MV-4-11 (cell line): ENCODE data around the gene RBM20.
"Not testable (repeated sequence)": the region's sequence is repeated elsewhere in the genome, so short reads cannot be mapped to it uniquely, and the experiment has no call there.

ENCODE experiments used
- DNase-seq: peaks from one replicate; lab custom pipeline; 2025; lab: John Stamatoyannopoulos, UW

Gene RBM20

DNA sequence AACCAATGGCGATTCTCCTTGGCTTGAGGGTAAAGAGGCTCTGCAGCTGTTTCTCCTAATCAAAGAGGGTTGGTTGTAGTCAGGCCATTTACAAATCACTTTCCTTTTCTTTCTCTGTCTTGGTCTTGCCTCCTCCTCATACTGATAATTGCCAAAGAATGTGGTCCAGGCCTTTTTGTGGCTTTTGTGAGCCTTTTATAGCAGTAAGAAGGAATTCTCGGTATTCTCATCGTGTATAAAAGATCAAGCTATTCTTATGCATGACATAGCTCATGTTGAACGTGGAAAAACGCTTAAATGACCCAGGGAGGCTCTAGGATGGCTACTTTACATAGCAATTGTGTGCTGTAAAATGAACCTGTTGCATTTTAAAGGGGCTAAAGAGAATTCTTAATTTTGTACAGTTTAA lies 62.6 kb downstream of the RBM20 start:
- DNase-seq: no peak

DNA sequence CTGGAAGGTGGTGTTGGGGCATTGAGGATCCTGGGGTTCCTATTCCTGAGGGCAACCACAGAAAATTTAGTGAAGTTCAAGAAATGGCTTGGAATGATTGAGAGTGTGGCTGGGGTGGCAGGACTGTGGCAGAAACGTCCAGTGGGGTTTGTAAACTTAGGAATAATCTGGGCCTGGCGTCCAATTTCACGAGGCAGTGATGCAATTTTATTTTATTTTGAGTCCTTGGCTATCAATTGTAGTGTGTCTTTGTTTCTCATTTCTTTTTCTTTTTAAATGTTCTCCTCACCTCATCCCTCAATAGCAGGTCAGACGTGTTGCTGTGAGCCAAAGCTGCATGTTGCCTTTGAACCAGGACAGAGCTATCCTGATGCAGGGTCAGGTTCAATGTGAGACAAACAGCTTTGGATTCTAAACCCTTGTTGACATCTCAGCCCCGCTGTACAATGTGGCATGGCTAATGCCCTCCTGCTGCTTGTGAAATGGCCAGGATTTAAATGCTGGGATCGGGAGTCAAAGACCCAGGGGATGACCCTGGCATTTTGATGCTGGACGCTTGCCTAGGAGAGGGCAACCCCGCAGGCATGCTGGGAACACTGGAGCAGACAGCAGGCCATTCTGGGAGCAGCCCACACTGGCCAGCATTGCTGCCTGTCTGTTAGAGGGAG lies 64.8 kb downstream of the RBM20 start:
- DNase-seq: no peak

DNA sequence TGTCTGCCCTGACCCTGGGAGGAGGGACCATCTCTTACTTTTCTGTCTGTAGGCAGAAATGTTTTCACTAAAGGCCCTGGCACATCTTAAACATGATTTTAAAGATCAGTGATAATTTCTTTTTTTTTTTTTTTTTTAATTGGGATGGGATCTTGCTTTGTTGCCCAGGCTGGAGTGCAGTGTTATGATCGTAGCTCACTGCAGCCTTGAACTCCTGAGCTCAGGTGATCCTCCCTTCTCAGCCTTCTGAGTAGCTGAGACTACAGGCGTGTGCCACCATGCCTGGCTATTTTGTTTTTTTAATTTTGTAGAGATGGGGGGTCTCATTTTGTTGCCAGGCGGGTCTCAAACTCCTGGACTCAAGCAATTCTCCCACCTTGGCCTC lies 65.3 kb downstream of the RBM20 start:
- no peak for DNase-seq

DNA sequence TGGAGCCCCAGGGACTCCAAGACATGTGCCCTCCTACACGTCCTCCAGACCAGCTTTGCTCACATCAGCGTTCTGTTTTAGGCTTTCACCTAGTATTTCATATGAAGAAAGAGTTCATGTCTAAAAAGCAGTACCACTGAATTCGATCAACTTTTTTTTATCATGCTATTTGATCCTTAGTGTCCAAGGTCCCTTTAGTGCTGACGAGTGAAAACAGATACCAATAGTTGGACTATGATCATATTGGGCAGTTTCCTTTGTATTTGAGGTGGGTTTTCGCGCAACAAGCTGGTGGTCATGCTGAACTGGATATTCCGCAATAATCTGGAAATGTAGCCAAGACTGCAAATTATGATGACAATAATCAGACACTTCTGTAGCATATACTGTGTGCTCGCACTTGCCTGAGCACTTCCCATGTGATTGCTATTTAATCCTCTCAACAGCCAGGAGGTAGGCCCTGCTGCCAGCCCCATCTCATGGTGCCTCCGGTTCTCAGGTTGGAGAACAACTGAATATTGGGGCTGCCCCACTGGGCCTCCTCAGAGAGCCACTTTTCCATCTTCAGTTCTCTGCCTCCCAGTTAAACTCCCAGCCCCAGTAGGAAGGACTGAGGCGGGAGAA lies 65.9 kb downstream of the RBM20 start:
- no peak for DNase-seq

DNA sequence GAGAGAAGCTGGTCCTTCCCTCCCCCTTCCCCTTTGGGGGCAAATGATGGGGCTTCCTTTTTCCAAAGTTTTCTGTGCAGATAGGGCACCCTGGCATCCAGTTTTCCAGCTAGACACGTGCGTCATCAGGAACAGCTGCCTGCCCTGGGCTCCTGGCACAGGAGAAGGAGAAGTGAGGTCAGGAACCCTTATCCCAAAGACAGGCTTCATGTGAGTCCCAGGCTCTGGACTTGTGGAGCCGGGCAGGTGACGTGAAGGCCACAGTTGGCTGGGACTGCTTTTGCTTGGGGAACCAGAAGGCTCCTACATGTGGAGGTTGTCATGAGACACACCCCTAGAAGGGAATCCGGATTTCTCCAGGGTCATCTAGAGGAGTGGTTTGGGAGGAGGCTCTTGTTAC lies 66.5 kb downstream of the RBM20 start:
- no peak for DNase-seq

DNA sequence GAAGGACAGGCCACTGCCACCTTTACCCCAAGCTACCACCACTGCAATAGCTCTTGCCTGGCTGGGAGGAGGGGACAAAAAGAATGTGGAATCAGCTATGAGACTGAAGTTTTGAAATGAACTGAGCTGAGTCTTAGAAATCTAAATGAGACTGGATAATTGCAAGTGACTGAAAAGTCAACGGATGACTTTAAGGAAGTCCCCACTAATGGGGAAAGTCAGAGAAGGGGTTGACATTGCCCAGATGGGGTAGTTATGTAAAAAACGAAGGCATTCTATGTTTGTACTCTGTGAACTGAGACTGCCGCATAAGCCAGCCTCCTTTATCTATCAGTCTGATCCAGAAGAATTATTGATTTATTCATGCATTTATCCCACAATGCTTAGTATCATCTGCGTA lies 67.2 kb downstream of the RBM20 start:
- no peak for DNase-seq

DNA sequence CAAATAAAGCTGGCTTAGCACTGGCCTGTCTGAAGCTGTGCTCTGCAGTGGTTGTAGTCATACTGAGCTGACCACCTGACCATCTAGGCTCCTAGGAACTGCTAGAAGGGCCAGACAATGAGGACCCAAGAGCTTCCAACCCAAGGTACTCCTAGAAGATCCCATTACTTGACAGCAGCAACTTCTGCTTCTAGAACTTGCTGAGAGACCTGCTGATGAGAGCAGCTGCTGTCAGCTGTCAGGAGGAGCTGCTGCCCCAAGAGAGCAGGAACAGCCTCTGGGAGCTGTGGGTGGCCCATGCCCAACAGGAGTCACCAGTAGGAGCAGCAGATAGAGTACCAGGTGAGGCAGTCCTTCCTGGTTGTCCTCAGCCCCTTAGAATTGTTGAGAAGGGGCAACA lies 70.2 kb downstream of the RBM20 start:
- no peak for DNase-seq

DNA sequence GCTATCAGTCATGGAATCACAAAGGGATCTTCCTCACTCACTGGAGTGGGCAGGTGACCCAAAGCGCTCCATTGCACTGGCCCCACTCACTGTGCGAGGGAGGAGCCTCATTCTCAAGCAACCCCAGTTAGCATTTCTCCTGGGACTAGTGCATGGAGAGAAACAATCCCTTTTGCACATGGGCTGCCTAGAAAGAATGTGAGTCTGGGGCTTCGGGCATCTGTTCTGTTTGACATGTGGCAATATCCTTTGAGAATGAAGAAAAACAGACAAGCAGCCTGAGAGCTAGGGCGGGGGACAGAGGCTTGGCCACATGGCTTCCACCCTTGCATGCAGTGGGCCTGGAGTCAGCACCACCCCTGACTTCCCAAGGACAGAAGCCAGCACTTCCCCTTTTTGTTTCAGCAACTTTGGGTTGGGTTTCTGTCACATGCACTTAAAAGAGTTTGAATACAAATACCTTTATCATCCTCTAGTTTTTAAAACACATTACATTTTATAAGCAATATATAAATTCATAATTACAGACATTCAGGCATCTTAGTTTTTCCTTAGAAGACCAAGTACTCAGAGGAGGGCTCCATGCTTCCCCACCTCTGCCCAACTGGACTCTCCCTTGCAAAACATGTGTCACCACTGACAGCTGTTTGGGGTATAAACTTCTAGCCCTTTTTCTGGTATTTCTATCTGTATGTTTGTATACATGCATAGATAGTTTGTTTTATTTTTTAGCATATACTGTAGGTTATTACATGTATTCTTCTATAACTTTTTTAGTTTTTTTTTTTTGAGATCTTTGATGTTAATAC lies 73.8 kb downstream of the RBM20 start:
- DNase-seq: peak; percentile 87

DNA sequence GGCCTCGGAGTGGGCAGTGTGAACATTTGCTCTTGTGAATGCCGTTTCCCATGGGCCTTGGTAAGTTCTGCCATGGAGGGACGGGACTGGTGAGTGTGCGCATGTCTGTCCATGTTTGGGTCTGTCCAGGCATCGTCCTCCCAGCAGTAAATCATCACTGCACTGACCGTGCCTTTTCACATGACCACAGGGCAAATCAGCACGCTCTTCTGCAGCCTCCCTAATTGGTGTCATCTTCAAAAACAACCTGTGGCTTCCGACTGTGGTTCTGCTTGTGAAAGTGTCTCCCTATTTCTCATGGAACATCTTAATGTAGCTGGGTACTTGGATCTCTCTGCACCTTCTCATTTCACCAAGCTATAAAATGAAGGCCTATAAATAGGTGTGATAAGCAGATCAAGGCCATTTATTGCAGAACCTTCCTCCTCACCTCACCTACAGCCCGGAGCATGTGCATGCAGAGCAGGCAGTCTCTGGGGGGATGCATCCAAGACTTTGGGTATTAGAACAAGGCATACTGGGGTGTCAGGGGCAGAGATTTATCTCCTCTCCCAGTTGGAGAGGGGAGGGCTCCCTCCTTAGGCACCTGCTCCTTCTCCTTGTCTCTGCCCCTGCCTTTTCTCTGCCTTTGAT lies 77.4 kb downstream of the RBM20 start:
- no peak for DNase-seq

DNA sequence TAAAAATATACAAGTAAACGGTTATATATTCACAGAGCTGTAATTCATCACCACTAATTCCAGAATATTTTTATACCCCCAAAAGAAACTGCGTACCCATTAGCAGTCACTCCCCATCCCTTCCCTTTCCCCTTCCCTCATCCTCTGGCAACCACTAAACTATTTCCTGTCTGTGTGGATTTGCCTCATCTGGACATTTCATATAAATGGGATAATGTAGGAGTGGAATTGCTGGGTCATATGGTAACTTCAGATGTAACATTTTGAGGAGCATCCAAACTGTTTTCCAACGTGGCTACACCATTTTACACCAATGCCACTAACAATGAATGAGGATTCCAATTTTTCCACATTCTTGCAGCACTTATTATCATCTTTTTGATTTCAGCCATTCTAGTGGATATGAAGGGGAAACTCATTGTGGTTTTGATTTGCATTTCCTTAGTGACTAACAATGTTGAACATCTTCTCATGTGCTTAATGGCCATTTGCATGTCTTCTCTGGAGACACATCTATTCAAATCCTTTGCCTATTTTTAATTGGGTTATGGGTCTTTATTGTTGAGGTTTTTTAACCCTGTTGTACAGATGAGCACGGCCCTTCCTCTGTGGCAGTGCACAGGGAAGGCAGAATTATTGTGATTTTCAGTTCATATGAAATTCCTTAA lies 79.2 kb downstream of the RBM20 start:
- no peak for DNase-seq

DNA sequence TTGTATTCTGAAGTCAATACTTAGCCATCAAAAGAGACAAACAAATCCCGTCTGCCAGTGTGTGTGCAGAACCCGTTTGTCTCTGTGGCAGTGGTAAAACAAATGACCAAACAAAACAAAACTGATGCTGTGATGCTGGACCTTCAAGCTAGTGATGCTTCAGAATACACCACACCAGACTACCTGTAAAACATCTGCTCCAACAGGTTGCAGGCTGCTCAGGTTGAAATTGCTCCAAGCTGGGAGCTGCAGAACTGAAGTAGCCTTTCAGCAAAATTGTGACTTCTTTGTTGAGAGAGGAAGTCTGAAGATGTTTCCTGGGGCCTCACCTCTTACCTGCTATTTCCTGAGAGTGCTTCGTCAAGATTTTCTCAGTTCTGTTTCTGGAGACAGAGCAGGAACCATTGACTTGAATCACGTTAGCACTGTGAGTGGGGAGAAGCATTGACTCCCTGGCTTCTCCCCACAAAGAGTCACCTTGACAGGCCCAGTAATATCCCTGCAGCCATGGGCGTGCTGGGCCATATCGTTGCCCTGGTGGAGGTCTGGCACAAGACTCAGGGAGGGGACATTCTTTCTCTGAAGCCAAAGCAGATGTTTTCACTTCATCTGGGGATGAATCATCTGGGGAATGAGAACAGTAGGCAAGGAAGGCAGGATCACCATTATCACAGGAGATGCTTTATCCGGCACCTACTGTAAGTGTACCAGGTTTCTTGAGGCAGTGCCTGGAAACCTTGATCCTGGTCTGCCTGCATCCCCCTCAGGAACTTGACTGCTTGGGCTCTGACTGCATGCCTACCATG lies 80.2 kb downstream of the RBM20 start:
- DNase-seq: no peak

DNA sequence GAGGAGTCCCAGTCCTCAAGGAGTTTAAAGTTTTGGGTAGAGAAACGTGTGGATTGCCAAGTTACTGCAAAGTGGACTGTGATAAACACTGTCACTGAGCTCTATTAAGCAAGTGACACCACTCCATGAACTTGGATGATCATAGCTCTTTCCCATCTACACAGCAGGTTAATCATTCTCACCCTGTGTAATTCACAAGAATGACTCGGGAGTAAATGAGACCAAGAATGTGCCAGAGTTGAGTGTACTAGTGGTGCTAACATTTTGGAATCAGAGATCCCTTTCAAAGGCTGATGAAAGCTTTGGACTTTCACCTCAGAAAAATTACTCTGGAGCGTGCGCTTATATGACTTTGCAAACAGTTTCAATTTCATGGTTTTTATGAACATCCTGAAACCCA lies 80.8 kb downstream of the RBM20 start:
- DNase-seq: no peak

DNA sequence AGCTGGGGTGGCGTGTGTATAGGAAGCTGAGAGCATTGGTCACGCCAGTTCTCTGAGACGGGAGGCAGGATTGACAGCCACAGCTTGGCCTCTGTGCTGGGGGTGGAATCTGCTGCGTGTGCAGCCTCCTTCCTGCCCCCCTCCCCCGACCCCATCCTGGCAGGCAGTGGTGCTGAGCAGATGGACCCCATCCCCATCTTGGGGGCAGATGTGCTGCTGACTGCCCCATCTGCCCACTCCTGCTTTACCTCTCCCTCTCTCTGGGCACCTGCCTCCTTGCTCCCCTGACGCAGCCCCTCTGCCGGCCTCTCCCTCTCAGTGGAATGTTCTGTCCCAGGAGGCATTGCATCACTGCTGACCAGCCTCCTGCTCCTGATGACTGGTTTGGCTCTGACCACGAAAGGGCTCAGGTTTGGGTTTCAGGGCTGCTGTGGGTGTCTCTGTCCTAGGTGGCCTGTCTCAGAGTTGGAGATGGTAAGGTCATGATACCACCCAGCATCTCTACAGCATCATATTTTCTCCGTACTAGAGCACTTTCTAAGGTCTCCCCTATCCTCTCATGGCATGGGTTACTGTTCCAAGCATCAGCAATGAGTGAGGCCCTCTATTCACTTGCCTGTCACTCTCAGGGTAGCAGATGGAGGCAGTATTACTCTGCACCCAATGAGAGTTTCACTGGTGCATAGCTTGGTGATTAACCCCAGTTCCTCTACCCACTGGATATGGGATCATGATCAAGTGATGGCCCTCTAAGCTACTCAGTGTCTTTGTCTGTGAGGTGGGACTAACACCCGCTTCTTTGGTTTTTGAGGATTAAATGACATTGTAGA lies 81.9 kb downstream of the RBM20 start:
- no peak for DNase-seq

DNA sequence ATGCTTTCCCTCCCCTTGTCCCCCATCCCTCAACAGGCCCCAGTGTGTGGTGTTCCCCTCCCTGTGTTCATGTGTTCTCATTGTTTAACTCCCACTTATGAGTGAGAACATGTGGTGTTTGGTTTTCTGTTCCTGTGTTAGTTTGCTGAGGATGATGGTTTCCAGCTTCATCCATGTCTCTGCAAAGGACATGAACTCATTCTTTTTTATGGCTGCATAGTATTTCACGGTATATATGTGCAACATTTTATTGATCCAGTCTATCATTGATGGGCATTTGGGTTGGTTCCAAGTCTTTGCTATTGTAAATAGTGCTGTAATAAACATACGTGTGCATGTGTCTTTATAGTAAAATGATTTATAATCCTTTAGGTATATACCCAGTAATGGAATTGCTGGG lies 83.6 kb downstream of the RBM20 start:
- DNase-seq: not testable (repeated sequence)

DNA sequence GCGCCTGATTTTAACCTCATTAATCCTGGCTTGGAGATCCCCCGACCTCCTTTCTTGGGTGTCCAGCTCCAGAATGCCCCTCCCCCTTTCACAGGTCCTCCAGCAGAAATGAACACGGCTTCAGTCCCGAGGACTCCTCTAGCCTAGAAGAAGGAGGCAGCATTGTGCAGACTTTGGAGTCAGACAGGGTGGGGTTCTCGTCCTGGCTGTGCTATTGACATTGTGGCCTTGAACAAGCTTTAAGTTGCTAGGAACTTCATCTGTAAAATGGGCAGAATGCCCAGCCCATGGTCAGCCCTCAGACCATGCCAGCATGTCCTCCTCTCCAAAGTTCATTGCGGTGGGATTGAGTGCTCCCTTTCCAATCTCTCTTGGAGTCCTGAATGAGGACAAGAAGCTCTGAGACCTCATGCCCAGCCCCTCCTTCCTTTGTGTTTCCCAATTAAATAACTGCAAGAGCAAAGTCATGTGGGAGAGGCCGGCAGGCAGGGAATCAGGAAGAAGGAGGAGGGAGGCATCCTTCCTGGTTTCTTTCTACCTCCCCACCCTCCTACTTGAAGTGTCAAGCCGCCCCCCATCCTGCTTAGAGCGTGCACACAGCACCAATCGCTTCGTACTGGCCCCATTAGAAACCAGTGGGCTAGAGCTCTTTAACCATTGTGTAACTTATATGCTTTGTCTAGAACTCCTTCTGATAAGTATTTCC lies 86.4 kb downstream of the RBM20 start:
- no peak for DNase-seq

DNA sequence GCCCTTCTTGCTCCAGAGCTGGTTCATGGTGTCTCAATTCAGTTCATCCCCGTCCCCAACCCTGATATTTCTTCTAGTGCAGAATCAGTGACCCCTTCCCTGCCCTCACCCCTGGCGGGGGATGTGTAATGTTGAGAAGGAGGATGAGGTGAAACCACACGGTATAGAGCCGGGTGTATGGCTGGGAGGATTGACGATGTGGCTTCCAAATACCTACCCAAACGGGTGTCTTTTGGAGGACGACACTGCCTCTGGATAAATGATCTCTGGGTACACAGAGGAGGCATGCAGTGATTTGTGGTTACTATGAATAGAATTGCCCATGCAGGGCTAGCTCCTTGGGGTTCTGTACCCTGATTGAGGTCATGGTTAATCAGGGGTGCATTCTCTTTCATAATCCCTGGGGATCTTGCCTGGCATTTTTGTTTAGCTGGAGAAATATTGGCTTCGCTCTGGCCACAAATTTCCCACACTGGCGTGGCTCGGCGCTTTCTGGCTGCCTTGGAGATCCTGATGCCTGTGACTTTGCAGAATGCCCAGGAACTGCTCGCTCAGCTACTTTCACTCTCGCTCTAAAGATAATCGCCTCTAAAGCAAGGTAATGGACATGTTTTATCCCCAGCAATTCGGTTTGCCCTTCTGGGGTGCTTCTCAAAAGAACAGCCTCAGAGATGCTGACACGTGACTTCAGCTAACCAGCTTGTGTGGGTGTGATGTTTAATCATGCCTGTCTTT lies 89.2 kb downstream of the RBM20 start:
- no peak for DNase-seq

DNA sequence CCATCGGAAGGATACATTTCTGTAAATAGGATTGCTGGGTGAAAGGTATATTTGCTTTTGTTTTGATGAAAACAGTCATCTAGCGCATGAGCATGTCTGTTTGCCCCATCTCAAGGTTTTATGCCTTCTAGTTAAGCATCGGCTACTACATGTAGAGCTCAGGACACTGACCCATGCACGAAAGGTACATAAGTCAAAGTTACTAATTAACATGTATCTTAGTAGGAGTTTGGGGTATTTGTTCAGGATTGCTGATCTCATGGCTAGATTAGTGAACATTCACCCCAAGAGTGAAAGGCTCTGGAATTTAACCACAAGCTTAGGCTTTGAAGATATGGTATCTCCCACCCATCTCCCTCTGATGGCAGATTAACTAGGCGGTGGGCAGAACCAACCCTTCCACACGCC lies 91.5 kb downstream of the RBM20 start:
- no peak for DNase-seq

DNA sequence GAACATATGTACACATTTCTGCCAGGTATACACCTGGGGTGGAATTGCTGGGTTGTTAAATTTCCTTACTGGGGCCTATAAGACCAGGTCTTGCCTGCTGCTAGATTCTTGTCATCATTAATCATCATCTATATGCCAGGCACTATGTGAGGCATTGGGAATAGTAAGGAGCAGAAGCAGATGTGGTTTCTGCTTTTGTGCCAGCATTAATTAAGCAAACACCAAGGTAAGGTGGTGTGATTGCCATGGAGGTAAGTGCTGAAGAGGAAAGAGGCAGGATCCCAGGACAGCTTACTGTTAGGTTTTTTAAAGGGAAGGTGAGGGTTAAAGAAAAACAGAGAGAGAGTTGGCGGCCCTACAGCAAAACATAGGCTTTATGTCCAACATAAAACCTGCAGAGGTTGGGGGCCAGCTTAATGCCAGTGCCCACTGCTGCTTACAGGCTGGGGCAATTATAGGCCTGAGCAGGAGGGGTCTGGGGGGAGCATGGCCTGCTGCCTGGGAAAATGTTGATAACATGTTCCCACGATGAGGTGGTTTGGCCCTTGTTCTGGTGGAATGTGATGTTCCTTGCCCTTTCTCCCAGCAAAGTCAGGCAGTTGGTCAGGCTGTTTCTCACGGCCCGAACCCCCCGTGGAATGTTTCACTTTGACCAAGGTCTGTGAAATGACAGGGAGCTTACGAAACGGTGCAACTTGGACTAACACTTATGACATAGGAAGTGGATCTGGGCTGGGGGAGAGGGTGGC lies 93.9 kb downstream of the RBM20 start:
- no peak for DNase-seq
